Activated CD4-positive, alpha-beta T cell treated with anti-CD3 and anti-CD28 coated beads, Interleukin-2, amount 10 ng/mL, durations not matched to agents 7 days and 5 days (primary cell): Measurements from ENCODE around the gene COL1A1. TPM values are rescaled to one million over a fixed set of nuclear protein-coding genes. Genes with fewer than 3 reads are reported as not detected.

ENCODE experiments used
- CTCF ChIA-PET: fragments of 350-600 bp; sonication (Branson Sonifier 250); formaldehyde crosslinking; loops from one replicate; lab custom pipeline; 2021; ENCODE audit warnings: antibody characterized with exemption; lab: Charles Lee
- POLR2A ChIA-PET: fragments of 350-600 bp; sonication (Branson Sonifier 250); formaldehyde crosslinking; loops from one replicate; lab custom pipeline; 2021; ENCODE audit warnings: antibody characterized with exemption; lab: Charles Lee
- DNase-seq: peaks from one replicate; pipeline ENCODE4 v3.0.0-alpha.2; 2020
- H3K27ac Mint-ChIP-seq: one replicate; pipeline ENCODE4 v1.8.0; 2021; ENCODE audit warnings: mild to moderate bottlenecking, moderate library complexity, mixed read lengths
- H3K27me3 Mint-ChIP-seq: one replicate; pipeline ENCODE4 v1.8.0; 2021; ENCODE audit warnings: mixed read lengths
- H3K36me3 Mint-ChIP-seq: one replicate; pipeline ENCODE4 v1.8.0; 2021; ENCODE audit warnings: low read depth, mixed read lengths
- H3K4me1 Mint-ChIP-seq: one replicate; pipeline ENCODE4 v1.8.0; 2021; ENCODE audit warnings: mixed read lengths
- H3K4me3 Mint-ChIP-seq: one replicate; pipeline ENCODE4 v1.8.0; 2021; ENCODE audit warnings: mild to moderate bottlenecking, moderate library complexity, mixed read lengths
- H3K9me3 Mint-ChIP-seq: one replicate; pipeline ENCODE4 v1.8.0; 2021; ENCODE audit warnings: mixed read lengths
- total RNA-seq, 2 experiments: library from RNA; stranded (reverse); gene quantifications; one replicate each; pipeline ENCODE4 v1.2.3, GENCODE V29; 2021

Gene COL1A1
- total RNA-seq, 2 experiments from 2014 or later: 0.31 to 0.55 TPM

DNA sequence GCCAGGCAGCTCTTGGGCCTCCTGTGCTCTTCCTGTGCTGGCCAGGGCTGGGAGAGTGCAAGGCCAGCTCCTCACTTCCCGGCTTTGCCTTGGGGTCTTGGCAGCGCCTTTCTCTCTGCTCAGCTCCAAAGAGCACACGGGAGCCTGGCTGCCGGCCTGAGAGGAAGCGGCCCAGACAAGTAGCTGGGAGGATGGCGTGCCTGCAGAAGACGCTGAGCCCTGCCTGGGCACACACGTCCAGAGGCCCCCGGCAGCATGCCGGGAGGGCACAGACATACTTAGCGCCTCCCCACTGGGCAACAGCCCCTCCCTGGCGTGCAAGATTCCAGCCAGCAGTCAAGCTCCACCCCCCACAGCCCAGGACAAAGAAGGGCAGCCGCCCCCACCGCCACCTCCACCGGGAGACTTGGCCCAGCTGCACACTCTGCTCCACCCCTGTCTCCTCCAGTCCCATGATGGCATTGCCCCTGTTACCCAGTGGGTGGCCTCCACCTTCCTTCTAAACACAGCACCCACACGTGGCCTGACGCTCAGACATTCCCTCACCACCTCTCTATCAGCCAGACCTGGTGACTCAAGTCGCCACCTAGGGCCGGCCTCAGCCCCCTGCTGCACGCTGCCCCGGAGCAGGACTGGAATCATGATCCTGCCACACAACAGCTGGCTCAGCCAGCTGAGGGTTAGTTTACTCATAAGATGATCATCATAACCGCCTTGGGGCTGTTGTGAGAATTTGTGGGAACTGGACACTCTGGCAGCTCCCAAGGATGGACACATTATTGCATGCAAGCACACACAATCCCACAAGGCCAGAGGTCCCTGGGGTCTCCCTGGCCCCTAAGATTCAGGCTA, 23.2 kb downstream of the COL1A1 start:
- peak; percentile 40 for DNase-seq
- ChIA-PET POLR2A (no interaction called here), CTCF (interaction anchor here (0.8 to 2.5 kb wide), 11 partner anchors 9 to 119 kb away, joined by 3 to 21 read pairs (median 5); no protein-coding TSS in a partner anchor)
- Mint-ChIP-seq H3K36me3 (no peaks in the 10 kb centered on the region), H3K27ac (peak overlapping the region; percentile 28), H3K9me3 (no peaks in the 10 kb centered on the region), H3K4me1 (peaks cover 22% of the 10 kb centered on the region), H3K27me3 (peaks cover 6% of the 10 kb centered on the region), H3K4me3 (no peak overlapping the region)

- CTCF ChIA-PET: interaction anchor here (0.7 to 2.5 kb wide), 11 partner anchors 8 to 120 kb away, joined by 3 to 21 read pairs (median 4); no protein-coding TSS in a partner anchor
- no peak for DNase-seq
- Mint-ChIP-seq H3K9me3 (no peaks in the 10 kb centered on the region), H3K4me3 (no peak overlapping the region), H3K27me3 (peaks cover 6% of the 10 kb centered on the region), H3K36me3 (no peaks in the 10 kb centered on the region), H3K27ac (no peak overlapping the region), H3K4me1 (peaks cover 16% of the 10 kb centered on the region)
- POLR2A ChIA-PET: no interaction called here
These were observed 24.0 kb downstream of the COL1A1 start for GRCh38 chr17:50177476-50177875.

DNA sequence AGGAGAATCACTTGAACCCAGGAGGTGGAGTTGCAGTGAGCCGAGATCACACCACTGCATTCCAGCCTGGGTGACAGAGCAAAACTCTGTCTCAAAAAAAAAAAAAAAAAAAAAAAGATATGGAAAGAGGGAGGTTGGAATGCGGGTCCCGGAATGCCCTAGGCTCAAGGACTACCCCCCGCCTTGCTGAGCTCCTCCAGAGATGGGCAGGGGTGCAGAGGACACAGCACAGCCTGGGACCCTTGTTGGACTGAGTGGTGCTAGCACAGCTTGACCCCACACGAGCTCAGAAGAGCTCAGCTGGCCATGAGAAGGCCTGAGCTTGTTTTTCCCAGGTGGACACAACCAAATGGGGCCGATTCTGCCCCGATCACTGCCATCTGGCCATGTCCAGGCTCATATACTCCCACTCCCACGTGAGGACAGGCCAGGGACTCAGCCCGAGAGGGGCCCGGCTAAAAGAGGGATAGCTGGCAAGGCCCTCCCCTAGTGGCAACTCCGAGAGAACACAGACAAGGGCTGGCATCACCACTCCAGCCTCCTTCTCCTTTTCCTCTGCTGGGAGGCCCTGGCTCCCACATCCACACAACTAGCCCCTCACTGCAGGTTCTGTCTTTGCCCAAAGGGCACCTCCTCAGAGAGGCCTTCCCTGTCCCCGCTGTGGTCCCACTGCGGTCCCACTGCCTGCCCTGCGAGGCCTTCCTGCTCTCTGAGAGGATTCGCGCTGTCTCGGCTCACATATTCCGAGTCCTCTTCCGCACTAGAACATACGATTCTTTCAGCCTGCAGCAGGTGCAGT, 24.7 kb downstream of the COL1A1 start:
- ChIA-PET POLR2A (no interaction called here), CTCF (interaction anchor here (0.7 to 2.5 kb wide), 8 partner anchors 8 to 110 kb away, joined by 3 to 21 read pairs (median 6); no protein-coding TSS in a partner anchor)
- Mint-ChIP-seq H3K36me3 (no peaks in the 10 kb centered on the region), H3K27ac (no peak overlapping the region), H3K4me3 (no peak overlapping the region), H3K4me1 (peaks cover 13% of the 10 kb centered on the region), H3K27me3 (peaks cover 3% of the 10 kb centered on the region), H3K9me3 (no peaks in the 10 kb centered on the region)
- no peak for DNase-seq

DNA sequence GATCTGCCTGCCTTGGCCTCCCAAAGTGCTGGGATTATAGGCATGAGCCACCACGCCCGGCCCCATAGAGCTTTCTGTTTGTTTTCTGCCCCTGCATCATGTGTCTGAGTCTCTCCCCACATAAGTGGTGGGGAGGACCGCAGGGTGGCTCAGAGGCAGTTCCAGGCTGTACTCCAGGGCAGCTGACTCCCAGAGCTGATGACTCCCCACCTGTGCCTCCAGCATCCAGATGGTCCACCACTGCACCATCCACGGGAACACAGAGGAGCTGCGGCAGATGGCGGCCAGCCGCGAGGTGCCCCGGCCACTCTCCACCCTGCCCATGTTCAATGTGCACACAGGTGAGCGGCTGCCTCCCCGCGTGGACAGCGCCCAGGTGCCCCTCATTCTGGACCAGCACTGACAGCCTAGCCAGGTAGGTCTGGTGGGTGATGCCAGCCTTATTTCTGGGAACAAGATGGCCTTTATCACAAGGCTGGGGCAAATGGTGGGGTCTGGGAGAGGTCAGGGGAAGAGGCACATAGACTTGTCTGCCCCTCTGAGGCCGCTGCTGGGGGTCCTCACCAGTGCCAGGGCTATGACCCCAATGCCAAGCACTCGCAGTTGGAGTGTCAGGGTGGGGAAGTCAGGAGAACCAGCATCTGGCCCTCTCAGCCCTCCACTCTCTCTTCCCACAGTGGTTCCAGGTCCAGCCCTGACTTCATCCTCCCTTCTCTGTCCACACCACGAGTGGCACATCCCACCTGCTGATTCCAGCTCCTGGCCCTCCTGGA, 26.2 kb downstream of the COL1A1 start:
- no peak overlapping the region for H3K4me3 Mint-ChIP-seq
- POLR2A ChIA-PET: no interaction called here
- CTCF ChIA-PET: interaction anchor here (1.0 to 2.5 kb wide), 4 partner anchors 13 to 108 kb away, joined by 3 to 7 read pairs (median 4); no protein-coding TSS in a partner anchor
- H3K27ac Mint-ChIP-seq: no peak overlapping the region
- no peaks in the 10 kb centered on the region for H3K36me3 Mint-ChIP-seq
- no peak for DNase-seq
- H3K9me3 Mint-ChIP-seq: no peaks in the 10 kb centered on the region
- peaks cover 3% of the 10 kb centered on the region for H3K27me3 Mint-ChIP-seq
- H3K4me1 Mint-ChIP-seq: peaks cover 18% of the 10 kb centered on the region

DNA sequence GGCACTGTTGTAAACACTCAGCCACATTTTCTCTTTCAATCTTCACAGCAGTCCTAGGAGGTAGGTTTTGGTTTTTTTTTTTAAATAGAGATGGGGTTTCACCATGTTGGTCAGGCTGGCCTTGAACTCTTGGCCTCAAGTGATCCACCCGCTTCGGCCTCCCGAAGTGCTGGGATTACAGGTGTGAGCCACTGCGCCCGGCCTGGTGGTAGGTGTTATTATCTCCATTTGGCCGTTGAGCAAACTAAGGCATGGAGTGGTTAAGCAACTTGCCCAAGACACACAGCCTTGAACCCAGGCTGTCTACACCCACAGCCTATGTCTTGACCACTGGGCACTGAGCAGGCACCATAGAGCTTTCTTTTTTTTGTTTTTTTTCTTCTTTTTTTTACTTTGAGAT, 27.0 kb downstream of the COL1A1 start:
- DNase-seq: no peak
- Mint-ChIP-seq H3K4me1 (peaks cover 18% of the 10 kb centered on the region), H3K4me3 (no peak overlapping the region), H3K36me3 (no peaks in the 10 kb centered on the region), H3K27me3 (peaks cover 3% of the 10 kb centered on the region), H3K27ac (no peak overlapping the region), H3K9me3 (no peaks in the 10 kb centered on the region)
- ChIA-PET CTCF (interaction anchor here (1.0 to 1.9 kb wide), 5 partner anchors 13 to 108 kb away, joined by 3 to 8 read pairs (median 4); no protein-coding TSS in a partner anchor), POLR2A (no interaction called here)

DNA sequence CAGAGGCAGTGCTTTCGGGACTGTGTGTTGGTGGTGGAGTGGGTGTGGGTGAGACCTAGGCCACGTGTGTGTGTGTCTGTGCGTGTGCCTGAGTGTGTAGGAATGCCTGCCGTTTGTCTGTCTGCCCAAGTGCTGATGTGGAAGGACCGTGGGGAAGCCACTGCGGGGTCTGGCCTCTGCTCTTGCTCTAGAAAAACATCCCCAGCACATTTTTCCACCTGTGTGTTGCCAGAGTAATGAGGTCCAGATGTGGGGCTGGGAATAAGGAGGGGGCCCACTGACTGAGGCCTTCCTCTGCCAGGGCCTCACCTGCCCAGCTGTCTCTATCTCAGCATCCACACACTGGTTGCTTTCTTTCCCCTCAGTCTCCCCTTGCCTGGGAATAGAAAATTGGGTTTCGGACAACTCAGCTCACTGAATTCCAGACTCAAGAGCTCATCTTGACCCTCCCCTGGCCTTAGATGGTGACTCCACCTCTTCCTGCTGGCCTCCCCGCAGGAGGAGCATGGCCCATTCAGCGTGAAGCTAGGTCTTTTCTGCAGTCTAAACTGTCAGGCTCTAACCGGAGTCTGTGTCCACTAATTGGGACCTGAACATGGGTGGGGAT, 28.0 kb downstream of the COL1A1 start:
- H3K27ac Mint-ChIP-seq: no peak overlapping the region
- H3K4me1 Mint-ChIP-seq: peaks cover 24% of the 10 kb centered on the region
- no peaks in the 10 kb centered on the region for H3K36me3 Mint-ChIP-seq
- H3K9me3 Mint-ChIP-seq: no peaks in the 10 kb centered on the region
- ChIA-PET POLR2A (no interaction called here), CTCF (interaction anchor here (0.7 to 1.9 kb wide), 5 partner anchors 12 to 65 kb away, joined by 3 to 8 read pairs (median 4); no protein-coding TSS in a partner anchor)
- peaks cover 3% of the 10 kb centered on the region for H3K27me3 Mint-ChIP-seq
- H3K4me3 Mint-ChIP-seq: no peak overlapping the region
- no peak for DNase-seq

- DNase-seq: no peak
- H3K27me3 Mint-ChIP-seq: peaks cover 3% of the 10 kb centered on the region
- H3K9me3 Mint-ChIP-seq: no peaks in the 10 kb centered on the region
- POLR2A ChIA-PET: no interaction called here
- H3K4me1 Mint-ChIP-seq: peaks cover 19% of the 10 kb centered on the region
- H3K27ac Mint-ChIP-seq: no peak overlapping the region
- H3K4me3 Mint-ChIP-seq: no peak overlapping the region
- no peaks in the 10 kb centered on the region for H3K36me3 Mint-ChIP-seq
- CTCF ChIA-PET: interaction anchor here (0.9 to 4.2 kb wide), 4 partner anchors 12 to 57 kb away, joined by 3 to 22 read pairs (median 6); no protein-coding TSS in a partner anchor
These were observed 28.5 kb downstream of the COL1A1 start for GRCh38 chr17:50172936-50173334.

DNA sequence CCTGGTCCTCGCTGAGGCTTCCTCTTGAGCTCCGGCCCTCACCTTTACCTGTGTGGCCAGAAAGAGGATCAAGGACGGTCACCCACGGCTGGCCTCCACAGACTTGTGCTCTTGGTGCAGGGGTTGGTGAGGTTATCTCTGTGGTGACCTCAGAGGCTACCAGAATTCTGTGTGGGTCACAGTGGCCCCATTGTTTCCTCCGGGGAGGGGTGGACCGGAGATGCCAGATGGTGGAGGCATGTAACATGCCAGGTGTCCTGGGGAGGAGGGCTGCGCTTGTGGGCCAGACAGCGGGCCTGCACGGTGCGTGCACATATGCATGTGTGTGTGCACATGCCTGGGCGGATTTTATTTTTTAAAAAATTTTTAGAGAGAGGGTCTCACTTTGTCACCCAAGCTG, 29.3 kb downstream of the COL1A1 start:
- Mint-ChIP-seq H3K36me3 (no peaks in the 10 kb centered on the region), H3K9me3 (no peaks in the 10 kb centered on the region)

GRCh38 chr17:50171371-50172071, 29.9 kb downstream of the COL1A1 start:
- POLR2A ChIA-PET: no interaction called here
- Mint-ChIP-seq H3K36me3 (no peaks in the 10 kb centered on the region), H3K4me1 (peaks cover 17% of the 10 kb centered on the region), H3K4me3 (no peak overlapping the region), H3K9me3 (no peaks in the 10 kb centered on the region), H3K27ac (no peak overlapping the region), H3K27me3 (no peaks in the 10 kb centered on the region)
- CTCF ChIA-PET: interaction anchor here (1.9 to 5.3 kb wide), 4 partner anchors 10 to 77 kb away, joined by 5 to 31 read pairs (median 18); partner anchors contain the start of genes PDK2 and PPP1R9B
- no peak for DNase-seq

More for the DNA sequence above, 29.3 kb downstream of the COL1A1 start:
- Mint-ChIP-seq H3K27ac (no peak overlapping the region), H3K4me1 (peaks cover 17% of the 10 kb centered on the region), H3K27me3 (peaks cover under 1% of the 10 kb centered on the region), H3K4me3 (no peak overlapping the region)
- ChIA-PET CTCF (interaction anchor here (0.9 to 5.3 kb wide), 5 partner anchors 10 to 28 kb away, joined by 3 to 31 read pairs (median 8); partner anchors contain the start of gene PPP1R9B), POLR2A (no interaction called here)
- DNase-seq: no peak

DNA sequence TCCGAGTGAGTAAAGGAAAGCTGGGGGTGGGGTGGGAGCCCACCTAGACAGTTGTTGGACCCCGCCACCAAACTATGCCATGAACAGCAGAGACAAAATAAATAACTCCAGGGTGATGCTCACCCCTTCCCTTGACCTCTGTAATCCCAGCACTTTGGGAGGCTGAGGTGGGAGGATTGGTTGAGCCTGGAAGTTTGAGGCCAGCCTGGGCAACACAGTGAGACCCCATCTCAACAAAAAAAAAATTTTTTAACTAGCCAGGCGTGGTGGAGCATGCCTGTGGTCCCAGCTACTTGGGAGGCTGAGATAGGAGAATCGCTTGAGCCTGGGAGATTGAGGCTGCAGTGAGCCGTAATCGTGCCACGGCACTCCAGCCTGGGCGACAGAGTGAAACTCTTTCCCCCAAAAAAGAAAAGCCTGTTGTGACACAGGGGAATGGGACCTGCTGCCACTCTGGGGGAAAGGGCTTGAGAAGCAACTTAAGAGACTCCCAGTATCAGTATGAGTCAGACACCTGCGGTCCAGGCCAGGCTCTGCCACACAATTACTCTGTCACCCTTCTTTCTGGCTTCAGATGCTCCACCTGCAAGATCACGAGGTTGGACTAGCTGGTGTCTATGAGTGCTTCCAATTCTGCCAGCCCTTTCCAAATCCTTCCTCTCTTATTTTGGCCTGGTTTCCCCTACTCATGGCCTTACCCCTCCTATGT, 30.6 kb downstream of the COL1A1 start:
- Mint-ChIP-seq H3K4me1 (peaks cover 17% of the 10 kb centered on the region), H3K27me3 (no peaks in the 10 kb centered on the region), H3K36me3 (no peaks in the 10 kb centered on the region), H3K9me3 (no peaks in the 10 kb centered on the region), H3K27ac (no peak overlapping the region), H3K4me3 (no peak overlapping the region)
- peak; percentile 43 for DNase-seq
- ChIA-PET POLR2A (no interaction called here), CTCF (interaction anchor here (1.6 to 5.3 kb wide), 13 partner anchors 7 to 127 kb away, joined by 3 to 31 read pairs (median 10); partner anchors contain the start of genes COL1A1, PDK2, PPP1R9B and TMEM92)
